Colonic mucosa (tissue), 4 donors: ENCODE data around the gene AAK1. TPM values are rescaled to one million over a fixed set of nuclear protein-coding genes. Genes with fewer than 3 reads are reported as not detected.

Experiments
- DNase-seq: peaks from one replicate; pipeline ENCODE4 v3.0.0-alpha.2; 2020
- H3K27ac ChIP-seq: fragments of 200-600 bp; one replicate; pipeline ENCODE4 v1.8.0; 2021
- H3K27me3 ChIP-seq: fragments of 200-600 bp; one replicate; pipeline ENCODE4 v1.8.0; 2021
- H3K36me3 ChIP-seq: fragments of 200-600 bp; one replicate; pipeline ENCODE4 v1.8.0; 2021
- H3K4me1 ChIP-seq: fragments of 200-600 bp; one replicate; pipeline ENCODE4 v1.8.0; 2021; ENCODE audit warnings: mild to moderate bottlenecking
- H3K4me3 ChIP-seq: fragments of 200-600 bp; one replicate; pipeline ENCODE4 v1.8.0; 2021
- H3K9ac ChIP-seq, 2 donors: one replicate each; pipeline ENCODE4 v1.7.0; 2013; ENCODE audit warnings: control low read depth in 2 of 2, low read depth in 2 of 2, low read length in 2 of 2
- H3K9me3 ChIP-seq: fragments of 200-600 bp; one replicate; pipeline ENCODE4 v1.8.0; 2021
- CTCF ChIP-seq: fragments of 200-600 bp; IDR thresholded peaks from one replicate; pipeline ENCODE4 v1.8.0; 2022; ENCODE audit warnings: antibody characterized with exemption, mild to moderate bottlenecking
- intact Hi-C: fragments of 100-400 bp; cut with DNase I; formaldehyde crosslinking; loops from one replicate; pipeline ENCODE4 v1.14.1; 2022
- total RNA-seq, 2 donors: library from RNA; stranded (reverse); fragmentation: NEBNext Ultra II Directional in 1 of 2; extraction: Animal tissue kit (Norgen Biotek cat#: 25700) in 1 of 2; gene quantifications; one replicate each; pipeline ENCODE4 v1.2.1, GENCODE V29; 2021
- donor health status: healthy.
- donor health status: DM: no; HTN: no; CAD: no.
- donor health status: DM: no; HTN: no; CAD: no.

AAK1 gene
- total RNA-seq, 2 donors from 2014 or later = 33.5 to 41.7 TPM

GRCh38 chr2:69561101-69561500 is 82.4 kb downstream of the AAK1 start:
- H3K27ac ChIP-seq = no peak overlapping the region
- H3K9ac ChIP-seq = no peak overlapping the region
- no peak overlapping the region for H3K4me3 ChIP-seq
- H3K36me3 ChIP-seq = no peaks in the 10 kb centered on the region
- intact Hi-C loops = loop anchor here (2.0 to 10.0 kb wide), 2 partner anchors 154 to 254 kb away; no protein-coding TSS in a partner anchor
- DNase-seq = no peak
- H3K4me1 ChIP-seq = peaks cover 14% of the 10 kb centered on the region
- TF ChIP-seq CTCF = no peak
- H3K9me3 ChIP-seq = no peaks in the 10 kb centered on the region
- no peaks in the 10 kb centered on the region for H3K27me3 ChIP-seq

- Histone ChIP-seq H3K4me3 (no peak overlapping the region), H3K9me3 (no peaks in the 10 kb centered on the region), H3K27me3 (no peaks in the 10 kb centered on the region), H3K36me3 (no peaks in the 10 kb centered on the region), H3K4me1 (peaks cover 14% of the 10 kb centered on the region), H3K9ac (no peak overlapping the region), H3K27ac (no peak overlapping the region)
- no peak for TF ChIP-seq CTCF
- no peak for DNase-seq
- intact Hi-C loops = loop anchor here (2.0 to 10.0 kb wide), 2 partner anchors 155 to 255 kb away; no protein-coding TSS in a partner anchor
Observed at GRCh38 chr2:69560147-69560482, 83.4 kb downstream of the AAK1 start.

GRCh38 chr2:69559442-69560146 is 83.9 kb downstream of the AAK1 start:
- peak; percentile 56 for DNase-seq
- Histone ChIP-seq H3K9ac (no peak overlapping the region), H3K27me3 (no peaks in the 10 kb centered on the region), H3K27ac (peak overlapping the region; percentile 34), H3K4me3 (no peak overlapping the region), H3K36me3 (no peaks in the 10 kb centered on the region), H3K9me3 (no peaks in the 10 kb centered on the region), H3K4me1 (peaks cover 14% of the 10 kb centered on the region)
- intact Hi-C loops = loop anchor here (2.0 to 10.0 kb wide), 2 partner anchors 155 to 255 kb away; no protein-coding TSS in a partner anchor
- peak; percentile 55 for TF ChIP-seq CTCF

- no peaks in the 10 kb centered on the region for H3K9me3 ChIP-seq
- no peak overlapping the region for H3K9ac ChIP-seq
- no peaks in the 10 kb centered on the region for H3K27me3 ChIP-seq
- no peaks in the 10 kb centered on the region for H3K36me3 ChIP-seq
- no peak overlapping the region for H3K27ac ChIP-seq
- H3K4me1 ChIP-seq = peaks cover 14% of the 10 kb centered on the region
- H3K4me3 ChIP-seq = no peak overlapping the region
- TF ChIP-seq CTCF = no peak
- no peak for DNase-seq
- intact Hi-C loops = no loop called here
Observed at GRCh38 chr2:69556008-69556407, 87.5 kb downstream of the AAK1 start.

- no peaks in the 10 kb centered on the region for H3K9me3 ChIP-seq
- no peak overlapping the region for H3K4me3 ChIP-seq
- H3K27me3 ChIP-seq = no peaks in the 10 kb centered on the region
- peaks cover 9% of the 10 kb centered on the region for H3K4me1 ChIP-seq
- no peak overlapping the region for H3K27ac ChIP-seq
- intact Hi-C loops = no loop called here
- no peak for DNase-seq
- H3K9ac ChIP-seq = no peak overlapping the region
- no peak for TF ChIP-seq CTCF
- no peaks in the 10 kb centered on the region for H3K36me3 ChIP-seq
Observed at GRCh38 chr2:69554981-69555380, 88.6 kb downstream of the AAK1 start.
